Measurements from ENCODE around the gene EEF2KMT.

- TF ChIP-seq POLR2A (IDR thresholded peaks at IDR 0.05) (no peak), EP300 (IDR thresholded peaks at IDR 0.05) (no peak), CTCF (IDR thresholded peaks at IDR 0.05) (no peak)
Measured at GRCh38 chr16:5056352-5056751, 41.2 kb downstream of the EEF2KMT start.
